Upper lobe of left lung (tissue), 4 donors: Measurements from ENCODE around the gene CNST.
"Not testable (repeated sequence)": the region's sequence is repeated elsewhere in the genome, so short reads cannot be mapped to it uniquely, and the experiment has no call there.

Experiments
- POLR2AphosphoS5 ChIP-seq, 2 donors: sonication (generic); formaldehyde crosslinking; IDR thresholded peaks; one replicate each; pipeline ENCODE4 v1.5.1; 2017; ENCODE audit warnings: antibody characterized with exemption in 2 of 2
- TF ChIP-seq, protein P1 (sequence below), 6 experiments: fragments of 450-650 bp in 4 of 6; fragments of 200-600 bp in 2 of 6; sonication (generic) in 2 of 6; IDR thresholded peaks; one replicate each; pipeline ENCODE4 v1.5.1; 2016 to 2019; ENCODE audit warnings: antibody characterized with exemption in 6 of 6

DNA sequence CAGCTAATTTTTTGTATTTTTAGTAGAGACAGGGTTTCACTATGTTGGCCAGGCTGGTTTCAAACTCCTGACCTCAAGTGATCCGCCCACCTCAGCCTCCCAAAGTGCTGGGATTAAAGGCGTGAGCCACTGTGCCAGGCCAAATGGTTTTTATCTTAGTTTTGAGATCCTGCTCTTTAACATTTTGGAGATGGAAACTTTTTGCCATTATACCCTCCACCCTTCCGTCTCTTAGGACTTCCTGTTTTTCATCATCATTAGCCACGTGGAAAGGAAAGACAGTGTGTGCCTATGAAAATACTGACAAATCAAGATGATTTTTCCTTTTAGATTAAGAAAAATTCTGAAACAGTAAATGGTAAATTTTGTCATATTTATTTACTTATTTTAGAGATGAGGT lies 5.1 kb downstream of the CNST start:
- TF ChIP-seq, protein P1, sequence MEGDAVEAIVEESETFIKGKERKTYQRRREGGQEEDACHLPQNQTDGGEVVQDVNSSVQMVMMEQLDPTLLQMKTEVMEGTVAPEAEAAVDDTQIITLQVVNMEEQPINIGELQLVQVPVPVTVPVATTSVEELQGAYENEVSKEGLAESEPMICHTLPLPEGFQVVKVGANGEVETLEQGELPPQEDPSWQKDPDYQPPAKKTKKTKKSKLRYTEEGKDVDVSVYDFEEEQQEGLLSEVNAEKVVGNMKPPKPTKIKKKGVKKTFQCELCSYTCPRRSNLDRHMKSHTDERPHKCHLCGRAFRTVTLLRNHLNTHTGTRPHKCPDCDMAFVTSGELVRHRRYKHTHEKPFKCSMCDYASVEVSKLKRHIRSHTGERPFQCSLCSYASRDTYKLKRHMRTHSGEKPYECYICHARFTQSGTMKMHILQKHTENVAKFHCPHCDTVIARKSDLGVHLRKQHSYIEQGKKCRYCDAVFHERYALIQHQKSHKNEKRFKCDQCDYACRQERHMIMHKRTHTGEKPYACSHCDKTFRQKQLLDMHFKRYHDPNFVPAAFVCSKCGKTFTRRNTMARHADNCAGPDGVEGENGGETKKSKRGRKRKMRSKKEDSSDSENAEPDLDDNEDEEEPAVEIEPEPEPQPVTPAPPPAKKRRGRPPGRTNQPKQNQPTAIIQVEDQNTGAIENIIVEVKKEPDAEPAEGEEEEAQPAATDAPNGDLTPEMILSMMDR (IDR thresholded peaks at IDR 0.05) = not testable (repeated sequence)
- not testable (repeated sequence) for TF ChIP-seq POLR2AphosphoS5 (IDR thresholded peaks at IDR 0.05)
